NCI-H1694 treated with DMSO at 0.1 percent for 48 hours (cell line): ENCODE measurements around the gene RAB40C.

Experiments
- DNase-seq: peaks from one replicate; lab custom pipeline; 2025; lab: John Stamatoyannopoulos, UW

Gene RAB40C

GRCh38 chr16:631808-632358 is 42.0 kb downstream of the RAB40C start:
- DNase-seq, result no peak

- no peak for DNase-seq
Measured at GRCh38 chr16:632486-633335, 42.8 kb downstream of the RAB40C start.

- DNase-seq, result no peak
Measured at GRCh38 chr16:633336-634050, 43.6 kb downstream of the RAB40C start.

GRCh38 chr16:634051-634670 is 44.3 kb downstream of the RAB40C start:
- DNase-seq, result no peak

- no peak for DNase-seq
Measured at GRCh38 chr16:634996-635395, 45.1 kb downstream of the RAB40C start.

GRCh38 chr16:635573-636205 is 45.8 kb downstream of the RAB40C start:
- no peak for DNase-seq

- DNase-seq, result peak; percentile 77
Measured at GRCh38 chr16:636206-637080, 46.6 kb downstream of the RAB40C start, which contains the start of gene METTL26. METTL26 (minus strand) TSS chr16:636305; CDS start chr16:636290, 15 bp downstream.

GRCh38 chr16:637081-638018 is 47.5 kb downstream of the RAB40C start:
- DNase-seq, result no peak

- DNase-seq, result no peak
Measured at GRCh38 chr16:638034-638543, 48.2 kb downstream of the RAB40C start.

- no peak for DNase-seq
Measured at GRCh38 chr16:638836-639235, 49.0 kb downstream of the RAB40C start.

GRCh38 chr16:640614-641013 is 50.7 kb downstream of the RAB40C start:
- no peak for DNase-seq

GRCh38 chr16:641326-642188 is 51.7 kb downstream of the RAB40C start, which contains the start of gene MCRIP2:
MCRIP2 (plus strand) TSS chr16:641828; CDS start chr16:641992, 164 bp downstream.
- DNase-seq, result peak; percentile 10

GRCh38 chr16:642189-643049 is 52.6 kb downstream of the RAB40C start:
- DNase-seq, result no peak

GRCh38 chr16:643050-643368 is 53.1 kb downstream of the RAB40C start:
- DNase-seq, result no peak

GRCh38 chr16:644556-644955 is 54.7 kb downstream of the RAB40C start:
- no peak for DNase-seq

GRCh38 chr16:645852-646678 is 56.2 kb downstream of the RAB40C start:
- DNase-seq, result no peak

GRCh38 chr16:646679-647172 is 56.9 kb downstream of the RAB40C start:
- no peak for DNase-seq
